ENCODE results near the gene DYRK3.

The DYRK3 gene

DNA sequence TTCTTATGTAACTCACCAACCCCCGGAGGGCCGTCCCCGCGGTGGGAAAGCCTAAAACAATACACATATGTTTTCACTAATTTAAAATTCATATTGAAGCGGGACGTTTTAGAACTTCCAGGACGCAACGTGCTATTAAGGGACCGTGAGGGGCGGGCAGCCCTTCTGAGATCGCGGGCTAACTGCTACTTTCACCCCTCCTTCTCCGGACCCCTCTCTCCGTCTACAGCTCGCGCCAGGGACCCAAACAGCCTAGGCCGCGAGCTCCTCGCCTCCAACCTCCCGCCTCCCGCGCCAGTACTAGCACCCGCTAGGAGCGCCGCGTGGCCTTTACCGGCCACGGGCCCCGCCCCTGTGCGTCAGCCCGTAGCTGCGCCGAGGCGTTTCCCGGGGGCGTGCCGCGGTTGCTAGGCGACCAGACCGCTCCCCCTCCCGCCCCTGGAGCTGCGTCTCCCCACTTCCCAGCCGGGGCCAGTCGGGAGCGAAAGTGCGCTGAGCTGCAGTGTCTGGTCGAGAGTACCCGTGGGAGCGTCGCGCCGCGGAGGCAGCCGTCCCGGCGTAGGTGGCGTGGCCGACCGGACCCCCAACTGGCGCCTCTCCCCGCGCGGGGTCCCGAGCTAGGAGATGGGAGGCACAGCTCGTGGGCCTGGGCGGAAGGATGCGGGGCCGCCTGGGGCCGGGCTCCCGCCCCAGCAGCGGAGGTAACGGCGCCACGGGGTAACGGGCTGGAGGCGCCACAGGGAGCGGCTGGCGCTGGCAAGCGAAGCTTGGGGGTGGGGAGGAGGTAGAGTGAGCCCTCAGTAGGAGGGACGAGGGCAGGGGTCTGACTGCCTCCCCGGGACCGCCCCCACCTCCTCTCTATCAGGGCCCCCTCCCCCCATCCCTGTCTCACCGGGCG is at the start of gene DYRK3:
Gene DYRK3 (plus strand): TSS at position 457 of the 898 bp plus-strand sequence. CDS start 168 bp downstream, at position 625.
- in situ Hi-C loops (cut with HindIII; ENCODE audit: low pct_ligation_motif_present, low pct_unique_long_range_greater_than_20kb, low sequenced_read_pairs), result no loop called here

GRCh38 chr1:206586501-206587445 is 48.6 kb upstream of the DYRK3 start:
- in situ Hi-C loops (cut with HindIII; ENCODE audit: low pct_ligation_motif_present, low pct_unique_long_range_greater_than_20kb, low sequenced_read_pairs), result no loop called here
- no peak for DNase-seq

More for the DNA sequence above, at the start of gene DYRK3:
- peak; percentile 97 for DNase-seq

DNA sequence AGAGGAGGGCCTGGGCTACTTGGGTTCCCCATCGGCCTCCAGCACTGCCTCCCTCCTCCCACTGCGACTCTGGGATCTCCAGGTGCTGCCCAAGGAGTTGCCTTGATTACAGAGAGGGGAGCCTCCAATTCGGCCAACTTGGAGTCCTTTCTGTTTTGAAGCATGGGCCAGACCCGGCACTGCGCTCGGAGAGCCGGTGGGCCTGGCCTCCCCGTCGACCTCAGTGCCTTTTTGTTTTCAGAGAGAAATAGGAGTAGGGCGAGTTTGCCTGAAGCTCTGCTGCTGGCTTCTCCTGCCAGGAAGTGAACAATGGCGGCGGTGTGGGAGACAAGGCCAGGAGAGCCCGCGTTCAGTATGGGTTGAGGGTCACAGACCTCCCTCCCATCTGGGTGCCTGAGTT is 47.4 kb upstream of the DYRK3 start:
- in situ Hi-C loops (cut with HindIII; ENCODE audit: low pct_ligation_motif_present, low pct_unique_long_range_greater_than_20kb, low sequenced_read_pairs), result no loop called here
- no peak for DNase-seq

DNA sequence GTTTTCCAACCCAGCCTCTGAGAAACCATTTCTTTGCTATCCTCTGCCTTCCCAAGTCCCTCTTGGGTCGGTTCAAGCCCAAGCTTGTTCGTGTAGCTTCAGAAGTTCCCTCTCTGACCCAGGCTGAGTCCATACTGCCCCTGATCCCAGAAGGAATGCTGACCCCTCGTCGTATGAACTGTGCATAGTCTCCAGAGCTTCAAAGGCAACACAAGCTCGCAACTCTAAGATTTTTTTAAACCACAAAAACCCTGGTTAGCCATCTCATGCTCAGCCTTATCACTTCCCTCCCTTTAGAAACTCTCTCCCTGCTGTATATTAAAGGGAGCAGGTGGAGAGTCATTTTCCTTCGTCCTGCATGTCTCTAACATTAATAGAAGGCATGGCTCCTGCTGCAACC is 46.8 kb upstream of the DYRK3 start:
- no peak for DNase-seq
- in situ Hi-C loops (cut with HindIII; ENCODE audit: low pct_ligation_motif_present, low pct_unique_long_range_greater_than_20kb, low sequenced_read_pairs), result no loop called here

- peak; percentile 34 for DNase-seq
Measured at GRCh38 chr1:206589206-206589605, 46.1 kb upstream of the DYRK3 start.

GRCh38 chr1:206590025-206590758 is 45.1 kb upstream of the DYRK3 start:
- no peak for DNase-seq
- in situ Hi-C loops (cut with HindIII; ENCODE audit: low pct_ligation_motif_present, low pct_unique_long_range_greater_than_20kb, low sequenced_read_pairs), result no loop called here

More at GRCh38 chr1:206589206-206589605, 46.1 kb upstream of the DYRK3 start:
- in situ Hi-C loops (cut with HindIII; ENCODE audit: low pct_ligation_motif_present, low pct_unique_long_range_greater_than_20kb, low sequenced_read_pairs), result no loop called here

DNA sequence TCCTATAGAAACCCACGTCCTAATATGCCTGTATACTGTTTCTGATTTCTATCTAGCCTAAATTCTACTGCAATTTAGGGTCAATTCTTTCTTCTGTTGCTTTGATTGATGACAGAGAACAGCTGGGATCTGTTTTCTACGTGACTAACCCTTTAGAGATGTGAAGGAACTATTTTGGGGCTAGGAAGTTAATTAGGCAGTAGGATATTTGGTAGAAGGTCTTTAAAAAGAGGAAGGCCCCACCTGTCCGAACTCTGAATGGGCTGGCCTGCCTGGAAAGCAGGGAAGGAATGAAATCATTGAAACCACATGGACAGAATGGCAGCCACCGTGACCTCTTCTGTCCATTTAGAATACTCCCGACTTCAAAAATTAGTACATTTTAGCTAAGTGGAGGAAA is 44.1 kb upstream of the DYRK3 start:
- no peak for DNase-seq
- in situ Hi-C loops (cut with HindIII; ENCODE audit: low pct_ligation_motif_present, low pct_unique_long_range_greater_than_20kb, low sequenced_read_pairs), result no loop called here

DNA sequence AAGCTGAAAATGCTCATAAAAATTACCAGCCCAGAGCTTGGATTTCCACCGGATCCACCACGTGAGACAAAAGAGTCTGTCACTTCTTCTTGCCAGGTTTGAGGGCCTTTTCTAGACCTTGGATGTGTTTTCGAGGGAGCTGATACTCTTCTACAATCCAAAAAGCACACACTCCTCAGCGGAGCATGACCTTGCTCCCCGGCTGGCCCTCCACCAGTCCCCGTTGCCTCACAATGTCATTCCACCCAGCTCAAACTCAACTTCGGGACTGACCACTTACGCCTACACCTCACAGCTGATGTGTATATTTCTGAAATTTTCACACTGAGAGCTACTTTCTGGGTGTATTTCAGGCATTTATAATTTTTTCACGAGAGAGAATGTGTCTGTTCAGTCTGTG is 43.6 kb upstream of the DYRK3 start:
- in situ Hi-C loops (cut with HindIII; ENCODE audit: low pct_ligation_motif_present, low pct_unique_long_range_greater_than_20kb, low sequenced_read_pairs), result no loop called here

GRCh38 chr1:206593351-206593925 is 41.9 kb upstream of the DYRK3 start:
- no peak for DNase-seq
- in situ Hi-C loops (cut with HindIII; ENCODE audit: low pct_ligation_motif_present, low pct_unique_long_range_greater_than_20kb, low sequenced_read_pairs), result no loop called here

More for the DNA sequence above, 43.6 kb upstream of the DYRK3 start:
- no peak for DNase-seq

- DNase-seq, result no peak
- in situ Hi-C loops (cut with HindIII; ENCODE audit: low pct_ligation_motif_present, low pct_unique_long_range_greater_than_20kb, low sequenced_read_pairs), result no loop called here
Measured at GRCh38 chr1:206595581-206596318, 39.6 kb upstream of the DYRK3 start.

- in situ Hi-C loops (cut with HindIII; ENCODE audit: low pct_ligation_motif_present, low pct_unique_long_range_greater_than_20kb, low sequenced_read_pairs), result no loop called here
- DNase-seq, result no peak
Measured at GRCh38 chr1:206596319-206596666, 39.0 kb upstream of the DYRK3 start.

GRCh38 chr1:206600527-206600926 is 34.8 kb upstream of the DYRK3 start:
- in situ Hi-C loops (cut with HindIII; ENCODE audit: low pct_ligation_motif_present, low pct_unique_long_range_greater_than_20kb, low sequenced_read_pairs), result no loop called here

DNA sequence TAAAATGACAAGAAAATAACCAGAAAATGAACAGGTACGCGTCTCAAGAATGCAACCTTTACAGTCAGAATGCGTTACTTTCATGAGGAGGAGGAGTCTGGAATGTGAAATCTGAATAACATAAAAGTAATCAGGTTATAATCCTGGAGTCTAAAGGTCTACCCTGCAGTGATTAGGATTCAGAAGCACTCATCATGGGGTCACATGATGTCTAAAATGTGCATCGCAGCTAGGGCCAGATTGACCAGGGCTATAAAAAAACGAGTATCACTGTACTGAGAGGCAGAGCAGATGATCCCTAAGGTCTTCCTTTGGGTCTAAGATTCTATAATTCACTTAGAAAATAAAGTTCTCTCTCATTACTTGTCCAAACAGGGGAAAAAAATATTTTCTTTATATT is 30.5 kb upstream of the DYRK3 start:
- no peak for DNase-seq
- in situ Hi-C loops (cut with HindIII; ENCODE audit: low pct_ligation_motif_present, low pct_unique_long_range_greater_than_20kb, low sequenced_read_pairs), result no loop called here

More at GRCh38 chr1:206600527-206600926, 34.8 kb upstream of the DYRK3 start:
- DNase-seq, result no peak

DNA sequence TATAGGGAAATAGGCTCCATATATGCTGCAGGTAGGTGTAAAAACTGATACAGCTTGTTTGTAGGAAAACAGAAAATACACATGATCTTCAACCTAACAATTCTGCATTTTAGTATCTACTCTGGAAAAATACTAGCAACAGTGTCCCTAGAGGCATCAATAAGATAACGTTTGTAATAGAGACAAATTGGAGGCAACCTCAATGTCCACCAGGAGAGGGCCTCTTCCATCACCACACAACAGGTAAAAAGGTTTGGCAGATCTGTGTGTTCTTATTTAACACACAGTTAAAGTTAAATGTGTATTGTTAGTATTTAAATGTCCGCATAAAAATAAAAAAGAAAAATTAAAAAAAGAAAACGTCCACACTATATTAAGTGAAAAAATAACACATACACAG is 28.5 kb upstream of the DYRK3 start:
- in situ Hi-C loops (cut with HindIII; ENCODE audit: low pct_ligation_motif_present, low pct_unique_long_range_greater_than_20kb, low sequenced_read_pairs), result no loop called here
- DNase-seq, result peak; percentile 66

- in situ Hi-C loops (cut with HindIII; ENCODE audit: low pct_ligation_motif_present, low pct_unique_long_range_greater_than_20kb, low sequenced_read_pairs), result no loop called here
- peak; percentile 59 for DNase-seq
Measured at GRCh38 chr1:206608108-206608698, 27.1 kb upstream of the DYRK3 start.

DNA sequence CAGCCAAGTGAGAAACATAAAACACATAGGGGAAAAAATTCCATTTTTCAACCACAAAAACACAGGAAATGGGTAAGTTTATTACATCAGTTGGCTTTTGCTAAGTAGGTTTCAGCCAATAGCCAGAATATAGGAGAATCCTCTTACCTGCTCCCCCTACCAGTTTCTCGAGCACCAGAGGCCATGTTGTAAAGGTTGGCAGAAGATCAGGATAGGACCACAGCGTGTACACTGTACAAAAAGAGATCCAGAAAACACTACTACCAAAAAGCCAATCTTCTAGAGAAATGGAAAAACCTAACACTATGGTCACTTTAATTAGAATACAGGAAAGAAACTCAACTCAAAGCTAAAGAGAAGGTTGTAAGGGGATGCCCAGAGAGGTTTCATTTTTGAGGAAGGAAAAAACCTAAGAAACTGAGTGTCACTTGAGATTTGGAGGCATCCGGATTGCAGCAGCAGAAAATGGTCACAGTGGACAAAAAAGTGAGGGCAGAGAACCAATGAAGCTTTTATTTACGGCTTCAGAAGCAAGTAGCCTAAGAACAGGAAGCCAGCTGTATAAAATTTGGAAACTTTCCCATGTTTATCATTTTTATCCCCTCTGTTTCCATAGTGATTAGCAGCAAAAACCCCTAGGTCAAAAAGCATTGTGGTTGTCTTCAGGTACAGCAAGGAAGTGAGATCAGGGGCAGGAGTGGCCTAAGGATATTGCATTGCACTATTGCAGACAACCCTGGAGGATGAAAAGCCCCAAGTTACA is 25.9 kb upstream of the DYRK3 start:
- DNase-seq, result no peak
- in situ Hi-C loops (cut with HindIII; ENCODE audit: low pct_ligation_motif_present, low pct_unique_long_range_greater_than_20kb, low sequenced_read_pairs), result no loop called here
